Keratinocyte (primary cell): ENCODE measurements around the gene WFIKKN1. TPM values are rescaled to one million over a fixed set of nuclear protein-coding genes. Genes with fewer than 3 reads are reported as not detected.
A peak's percentile ranks its signal among the peaks of the same experiment; 100 is the strongest.

Source experiments
- DNase-seq: peaks from one replicate; pipeline ENCODE4 v3.0.0-alpha.2; 2011; ENCODE audit warnings: low read depth, missing footprints, low spot score
- FAIRE-seq: peaks from 2 replicates; lab custom pipeline; 2011; peaks lifted over from hg19 to GRCh38; lab: Jason Lieb, UNC
- H2AFZ ChIP-seq: 2 replicates; pipeline ENCODE4 v1.6.0; 2012; ENCODE audit warnings: low read length, control low read depth, inconsistent platforms; ENCODE audit not compliant: control insufficient read depth
- H3K27ac ChIP-seq: 2 replicates; pipeline ENCODE4 v1.5.1; 2011; ENCODE audit warnings: low read length; ENCODE audit not compliant: control insufficient read depth, insufficient read depth
- H3K27me3 ChIP-seq: 3 replicates; pipeline ENCODE4 v1.6.0; 2011; ENCODE audit warnings: low read length; ENCODE audit not compliant: control insufficient read depth, insufficient read depth; ENCODE audit errors: extremely low read depth
- H3K36me3 ChIP-seq, 2 experiments: 2 replicates in 1 of 2; 3 replicates in 1 of 2; pipeline ENCODE4 v1.5.1; 2011; ENCODE audit warnings: low read length in 2 of 2, mild to moderate bottlenecking in 1 of 2; ENCODE audit not compliant: control insufficient read depth in 2 of 2, insufficient read depth in 2 of 2; ENCODE audit errors: extremely low read depth in 1 of 2
- H3K4me1 ChIP-seq: 3 replicates; pipeline ENCODE4 v1.5.1; 2011; ENCODE audit warnings: low read length; ENCODE audit not compliant: control insufficient read depth, insufficient read depth; ENCODE audit errors: extremely low read depth
- H3K4me2 ChIP-seq: 3 replicates; pipeline ENCODE4 v1.6.0; 2011; ENCODE audit warnings: low read depth, low read length; ENCODE audit not compliant: control insufficient read depth, insufficient read depth; ENCODE audit errors: extremely low read depth
- H3K4me3 ChIP-seq, 3 experiments: fragments of 200-600 bp in 1 of 3; sonication (generic) in 1 of 3; 2 replicates in 2 of 3; 3 replicates in 1 of 3; pipeline ENCODE4 v1.5.1; 2011 to 2016; ENCODE audit warnings: low read length in 3 of 3, mild to moderate bottlenecking in 3 of 3, control low read depth in 2 of 3, inconsistent platforms in 1 of 3, low read depth in 1 of 3, mixed read lengths in 1 of 3, mixed run types in 1 of 3, moderate library complexity in 1 of 3; ENCODE audit not compliant: control insufficient read depth in 2 of 3, insufficient read depth in 2 of 3; ENCODE audit errors: extremely low read depth in 1 of 3
- H3K79me2 ChIP-seq: 2 replicates; pipeline ENCODE4 v1.6.0; 2012; ENCODE audit warnings: low read length; ENCODE audit not compliant: control insufficient read depth, insufficient read depth
- H3K9ac ChIP-seq: 3 replicates; pipeline ENCODE4 v1.6.0; 2011; ENCODE audit warnings: low read length; ENCODE audit not compliant: control insufficient read depth, insufficient read depth; ENCODE audit errors: extremely low read depth
- H3K9me1 ChIP-seq: 3 replicates; pipeline ENCODE4 v1.6.0; 2011; ENCODE audit warnings: low read length; ENCODE audit not compliant: control insufficient read depth, insufficient read depth; ENCODE audit errors: extremely low read depth
- H3K9me3 ChIP-seq: 2 replicates; pipeline ENCODE4 v1.5.1; 2012; ENCODE audit warnings: low read depth, low read length; ENCODE audit not compliant: control insufficient read depth
- H4K20me1 ChIP-seq: 3 replicates; pipeline ENCODE4 v1.6.0; 2011; ENCODE audit warnings: low read length; ENCODE audit not compliant: control insufficient read depth, insufficient read depth; ENCODE audit errors: extremely low read depth
- EZH2 ChIP-seq: IDR thresholded peaks from one replicate; pipeline ENCODE4 v1.6.1; 2012; ENCODE audit warnings: inconsistent platforms, mild to moderate bottlenecking, low read length, moderate library complexity
- dilution Hi-C: fragments of 300-500 bp; cut with MboI; formaldehyde crosslinking; loops from one replicate; pipeline ENCODE4 v1.7.0; 2020; ENCODE audit warnings: low sequenced_read_pairs; ENCODE audit not compliant: extremely low pct_ligation_motif_present
- polyA plus RNA-seq, 5 experiments: library from polyadenylated mRNA; depleted of rRNA in 3 of 5; stranded (reverse) in 3 of 5; stranded (forward) in 1 of 5; unstranded in 1 of 5; fragments of >200 nt; gene quantifications; 1 replicate in 1 of 5; 2 replicates in 3 of 5; 3 replicates in 1 of 5; pipeline versions ENCODE4 v1.2.1 to v1.2.3, GENCODE V29; 2011 to 2012; ENCODE audit warnings: missing spikeins in 2 of 5, low read depth in 1 of 5, low replicate concordance in 1 of 5
- TF ChIP-seq, protein P1 (sequence below), 3 experiments: IDR thresholded peaks in 1 of 3; conservative IDR thresholded peaks in 1 of 3; optimal IDR thresholded peaks in 1 of 3; 2 replicates in 2 of 3; 3 replicates in 1 of 3; pipeline versions ENCODE3 to v1.5.1; 2011; ENCODE audit warnings: low read length in 3 of 3, mild to moderate bottlenecking in 3 of 3, moderate library complexity in 2 of 3, control low read depth in 1 of 3, inconsistent platforms in 1 of 3; ENCODE audit not compliant: insufficient read depth in 2 of 3; ENCODE audit errors: extremely low read depth in 1 of 3

The WFIKKN1 gene
- polyA plus RNA-seq, 1 donor (not counting 4 experiments of a cell fraction or from before 2014, with no cell fraction given), result not detected

DNA sequence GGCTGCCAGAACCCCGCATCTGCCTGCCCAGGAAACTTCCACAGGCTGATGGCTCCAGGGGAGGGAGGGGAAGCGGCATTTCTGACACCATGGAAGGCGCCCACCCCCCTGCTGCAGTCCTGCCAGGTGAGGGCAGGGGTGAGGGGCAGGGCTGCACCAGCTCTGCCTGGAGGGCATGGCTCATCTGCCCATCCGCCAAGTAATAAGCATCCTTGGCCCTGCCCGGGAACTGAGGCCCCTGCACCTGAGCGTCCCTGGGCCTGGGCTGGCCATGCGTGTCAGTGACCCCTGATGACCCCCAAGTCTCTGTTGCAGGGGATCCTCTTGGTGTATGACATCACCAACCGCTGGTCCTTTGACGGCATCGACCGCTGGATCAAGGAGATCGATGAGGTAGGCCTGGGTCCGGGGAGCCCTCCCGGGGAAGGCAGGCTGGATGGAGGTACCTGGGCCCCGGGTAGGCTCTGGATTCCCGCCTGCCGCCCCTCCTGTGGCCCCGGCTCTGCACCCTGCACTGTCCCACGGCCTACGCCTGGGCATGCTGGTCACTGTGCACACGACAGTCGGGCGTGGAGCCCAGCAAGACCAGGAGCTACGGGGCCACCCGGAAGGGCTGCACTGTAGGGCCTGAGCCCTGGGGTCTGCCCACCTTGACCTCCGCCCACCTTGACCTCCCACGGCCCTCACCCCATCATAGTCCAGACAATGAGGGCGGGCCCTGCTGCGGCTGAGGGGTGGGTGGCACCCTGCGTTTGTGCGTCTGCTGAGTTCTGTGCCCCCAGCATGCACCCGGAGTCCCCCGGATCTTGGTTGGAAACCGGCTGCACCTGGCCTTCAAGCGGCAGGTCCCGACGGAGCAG is 5.4 kb upstream of the WFIKKN1 start:
- dilution Hi-C loops, result no loop called here
- H4K20me1 ChIP-seq, result peaks cover 11% of the 10 kb centered on the region
- H3K4me2 ChIP-seq, result no peak overlapping the region
- no peak overlapping the region for H3K27ac ChIP-seq
- DNase-seq, result no peak
- H3K9me3 ChIP-seq, result no peaks in the 10 kb centered on the region
- H3K4me3 ChIP-seq, result no peak overlapping the region
- H3K4me1 ChIP-seq, result peaks cover 32% of the 10 kb centered on the region
- peaks cover 2 to 3% of the 10 kb centered on the region in 2 experiments for H3K36me3 ChIP-seq
- no peak overlapping the region for H3K9ac ChIP-seq
- FAIRE-seq, result no peak
- TF ChIP-seq, protein P1, sequence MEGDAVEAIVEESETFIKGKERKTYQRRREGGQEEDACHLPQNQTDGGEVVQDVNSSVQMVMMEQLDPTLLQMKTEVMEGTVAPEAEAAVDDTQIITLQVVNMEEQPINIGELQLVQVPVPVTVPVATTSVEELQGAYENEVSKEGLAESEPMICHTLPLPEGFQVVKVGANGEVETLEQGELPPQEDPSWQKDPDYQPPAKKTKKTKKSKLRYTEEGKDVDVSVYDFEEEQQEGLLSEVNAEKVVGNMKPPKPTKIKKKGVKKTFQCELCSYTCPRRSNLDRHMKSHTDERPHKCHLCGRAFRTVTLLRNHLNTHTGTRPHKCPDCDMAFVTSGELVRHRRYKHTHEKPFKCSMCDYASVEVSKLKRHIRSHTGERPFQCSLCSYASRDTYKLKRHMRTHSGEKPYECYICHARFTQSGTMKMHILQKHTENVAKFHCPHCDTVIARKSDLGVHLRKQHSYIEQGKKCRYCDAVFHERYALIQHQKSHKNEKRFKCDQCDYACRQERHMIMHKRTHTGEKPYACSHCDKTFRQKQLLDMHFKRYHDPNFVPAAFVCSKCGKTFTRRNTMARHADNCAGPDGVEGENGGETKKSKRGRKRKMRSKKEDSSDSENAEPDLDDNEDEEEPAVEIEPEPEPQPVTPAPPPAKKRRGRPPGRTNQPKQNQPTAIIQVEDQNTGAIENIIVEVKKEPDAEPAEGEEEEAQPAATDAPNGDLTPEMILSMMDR (optimal IDR thresholded peaks at IDR 0.05 in 1 of 3, IDR thresholded peaks at IDR 0.05 in 1 of 3, conservative IDR thresholded peaks at IDR 0.05 in 1 of 3; ENCODE audit: extremely low read depth in 1 of 3, insufficient read depth in 2 of 3, low read length in 3 of 3), result no peak
- no peak for TF ChIP-seq EZH2
- H3K79me2 ChIP-seq, result no peaks in the 10 kb centered on the region
- H3K9me1 ChIP-seq, result no peaks in the 10 kb centered on the region
- H3K27me3 ChIP-seq, result peaks cover 12% of the 10 kb centered on the region
- no peak overlapping the region for H2AFZ ChIP-seq

- Histone ChIP-seq H3K36me3 (peaks cover 2 to 3% of the 10 kb centered on the region in 2 experiments), H3K9ac (no peak overlapping the region), H2AFZ (no peak overlapping the region), H4K20me1 (peaks cover 7% of the 10 kb centered on the region), H3K4me3 (no peak overlapping the region), H3K79me2 (no peaks in the 10 kb centered on the region), H3K9me1 (no peaks in the 10 kb centered on the region), H3K4me2 (no peak overlapping the region), H3K9me3 (no peaks in the 10 kb centered on the region), H3K4me1 (peaks cover 28% of the 10 kb centered on the region), H3K27me3 (peaks cover 6% of the 10 kb centered on the region), H3K27ac (peak overlapping the region; percentile 49)
- no peak for TF ChIP-seq EZH2
- TF ChIP-seq, protein P1 (optimal IDR thresholded peaks at IDR 0.05 in 1 of 3, IDR thresholded peaks at IDR 0.05 in 1 of 3, conservative IDR thresholded peaks at IDR 0.05 in 1 of 3; ENCODE audit: extremely low read depth in 1 of 3, insufficient read depth in 2 of 3, low read length in 3 of 3), result no peak
- DNase-seq (no peak), FAIRE-seq (no peak)
- dilution Hi-C loops, result no loop called here
Measured at GRCh38 chr16:625977-626765, 4.6 kb upstream of the WFIKKN1 start.
